IPS-18a (cell line): ENCODE measurements around the gene FAM120C.

Experiments used
- H3K27ac ChIP-seq: one replicate; pipeline ENCODE4 v1.5.1; 2013; ENCODE audit warnings: low read length
- H3K27me3 ChIP-seq: one replicate; pipeline ENCODE4 v1.6.1; 2013; ENCODE audit warnings: mild to moderate bottlenecking, low read length; ENCODE audit not compliant: control insufficient read depth, insufficient read depth
- H3K36me3 ChIP-seq: one replicate; pipeline ENCODE4 v1.6.1; 2013; ENCODE audit warnings: low read depth, low read length; ENCODE audit not compliant: control insufficient read depth
- H3K4me1 ChIP-seq: one replicate; pipeline ENCODE4 v1.6.1; 2013; ENCODE audit warnings: low read depth, low read length; ENCODE audit not compliant: control insufficient read depth
- H3K4me3 ChIP-seq: one replicate; pipeline ENCODE4 v1.5.1; 2013; ENCODE audit warnings: low read length
- H3K9ac ChIP-seq: one replicate; pipeline ENCODE4 v1.6.1; 2013; ENCODE audit warnings: mild to moderate bottlenecking, low read length, moderate library complexity
- H3K9me3 ChIP-seq: one replicate; pipeline ENCODE4 v1.6.1; 2013; ENCODE audit warnings: low read depth, low read length; ENCODE audit not compliant: control insufficient read depth

FAM120C gene

DNA sequence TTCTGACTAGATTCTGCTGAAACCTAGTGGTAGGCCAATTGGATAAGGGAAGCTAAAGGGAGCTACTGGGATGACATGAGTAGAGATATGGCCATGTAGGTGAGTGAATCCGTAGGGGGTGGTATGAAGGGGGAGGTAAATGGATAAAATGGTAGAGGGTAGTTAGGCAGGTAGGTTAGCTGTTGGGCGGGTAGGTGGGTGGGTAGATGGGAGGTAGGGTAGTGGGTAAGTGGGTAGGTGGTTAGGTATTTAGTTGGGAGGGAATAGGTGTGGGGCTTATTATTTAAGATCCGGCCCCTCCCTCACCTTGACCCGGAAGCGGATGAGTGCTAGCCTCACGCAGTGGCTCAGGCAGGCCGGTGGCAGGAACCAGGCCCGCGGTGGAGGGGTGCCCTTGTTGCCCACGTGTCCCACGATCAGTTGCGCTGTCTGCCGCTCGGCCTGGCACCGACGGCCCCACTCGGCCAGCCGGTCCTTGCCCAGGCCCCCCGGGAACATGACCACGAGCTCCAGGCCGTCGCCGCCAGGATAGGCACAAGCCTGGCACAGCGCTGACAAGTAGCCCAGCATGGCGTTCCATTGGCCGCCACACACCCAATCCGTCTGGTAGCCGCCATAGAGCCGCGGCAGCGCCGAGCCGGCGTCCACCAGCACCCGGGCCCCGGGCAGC, 725 bp downstream of the FAM120C start:
- Histone ChIP-seq H3K4me3 (peak overlapping the region; percentile 77), H3K27me3 (no peaks in the 10 kb centered on the region), H3K27ac (no peak overlapping the region), H3K9ac (peak overlapping the region; percentile 76), H3K36me3 (no peaks in the 10 kb centered on the region), H3K9me3 (peaks cover 6% of the 10 kb centered on the region), H3K4me1 (peaks cover 10% of the 10 kb centered on the region)

- Histone ChIP-seq H3K27ac (no peak overlapping the region), H3K4me1 (peaks cover 10% of the 10 kb centered on the region), H3K4me3 (peak overlapping the region; percentile 77), H3K9me3 (peaks cover 6% of the 10 kb centered on the region), H3K27me3 (no peaks in the 10 kb centered on the region), H3K9ac (no peak overlapping the region), H3K36me3 (peaks cover 3% of the 10 kb centered on the region)
Observed at GRCh38 chrX:54181202-54181953, 1.7 kb downstream of the FAM120C start.

- Histone ChIP-seq H3K36me3 (peaks cover 3% of the 10 kb centered on the region), H3K9ac (no peak overlapping the region), H3K9me3 (peaks cover 6% of the 10 kb centered on the region), H3K27me3 (no peaks in the 10 kb centered on the region), H3K27ac (no peak overlapping the region), H3K4me1 (peaks cover 10% of the 10 kb centered on the region), H3K4me3 (peak overlapping the region; percentile 16)
Observed at GRCh38 chrX:54180403-54180802, 2.7 kb downstream of the FAM120C start.

- no peak overlapping the region for H3K9ac ChIP-seq
- H3K27me3 ChIP-seq: no peaks in the 10 kb centered on the region
- peaks cover 6% of the 10 kb centered on the region for H3K36me3 ChIP-seq
- no peak overlapping the region for H3K27ac ChIP-seq
- no peak overlapping the region for H3K4me3 ChIP-seq
- peaks cover 6% of the 10 kb centered on the region for H3K9me3 ChIP-seq
- H3K4me1 ChIP-seq: peaks cover 10% of the 10 kb centered on the region
Observed at GRCh38 chrX:54178100-54178940, 4.7 kb downstream of the FAM120C start.

DNA sequence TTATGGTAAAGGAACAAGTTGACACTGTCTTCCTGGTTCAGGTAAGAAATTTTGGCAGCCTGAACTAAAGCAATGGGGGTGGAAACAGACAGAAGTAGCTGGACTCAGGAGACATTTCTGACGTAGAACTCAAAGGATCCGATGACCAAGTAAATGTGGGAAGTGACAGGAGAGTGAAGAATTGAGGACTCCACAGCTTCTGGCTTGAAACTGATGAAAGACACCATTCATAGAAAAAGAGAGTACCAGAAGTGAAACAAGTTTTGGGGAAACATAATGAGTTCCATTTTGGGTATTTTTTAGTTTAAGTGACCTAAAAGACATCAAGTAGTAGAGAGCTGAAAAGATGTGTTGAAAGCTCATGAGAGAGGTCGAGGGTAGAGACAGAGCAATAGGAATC, 5.7 kb downstream of the FAM120C start:
- peaks cover 10% of the 10 kb centered on the region for H3K4me1 ChIP-seq
- peaks cover 6% of the 10 kb centered on the region for H3K9me3 ChIP-seq
- no peak overlapping the region for H3K27ac ChIP-seq
- H3K4me3 ChIP-seq: no peak overlapping the region
- peaks cover 6% of the 10 kb centered on the region for H3K36me3 ChIP-seq
- H3K27me3 ChIP-seq: no peaks in the 10 kb centered on the region
- no peak overlapping the region for H3K9ac ChIP-seq

DNA sequence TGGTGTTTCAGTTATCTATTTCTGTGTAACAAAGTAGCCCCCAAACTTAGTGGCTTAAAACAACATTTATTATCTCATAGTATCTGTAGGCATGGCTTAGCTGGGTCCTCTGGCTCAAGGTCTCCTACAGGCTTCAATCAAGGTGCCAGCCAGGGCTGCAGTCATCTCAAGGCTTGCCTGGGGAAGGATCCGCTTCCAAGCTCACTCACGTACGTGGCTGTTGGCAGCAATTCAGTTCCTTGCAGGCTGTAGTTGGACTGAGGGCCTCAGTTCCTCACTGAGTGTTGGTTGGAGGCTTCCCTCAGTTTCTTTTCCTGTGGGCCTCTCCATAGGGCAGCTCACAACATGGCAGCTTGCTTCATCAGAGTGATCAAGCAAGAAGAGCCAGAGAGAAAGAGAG, 9.3 kb downstream of the FAM120C start:
- H3K9ac ChIP-seq: no peak overlapping the region
- H3K4me3 ChIP-seq: no peak overlapping the region
- H3K27ac ChIP-seq: no peak overlapping the region
- no peaks in the 10 kb centered on the region for H3K4me1 ChIP-seq
- H3K9me3 ChIP-seq: peaks cover 3% of the 10 kb centered on the region
- H3K27me3 ChIP-seq: no peaks in the 10 kb centered on the region
- H3K36me3 ChIP-seq: peaks cover 6% of the 10 kb centered on the region

GRCh38 chrX:54172455-54172854, 10.6 kb downstream of the FAM120C start:
- Histone ChIP-seq H3K9ac (no peak overlapping the region), H3K27ac (no peak overlapping the region), H3K9me3 (peaks cover 3% of the 10 kb centered on the region), H3K4me1 (no peaks in the 10 kb centered on the region), H3K4me3 (no peak overlapping the region), H3K27me3 (no peaks in the 10 kb centered on the region), H3K36me3 (peaks cover 6% of the 10 kb centered on the region)

DNA sequence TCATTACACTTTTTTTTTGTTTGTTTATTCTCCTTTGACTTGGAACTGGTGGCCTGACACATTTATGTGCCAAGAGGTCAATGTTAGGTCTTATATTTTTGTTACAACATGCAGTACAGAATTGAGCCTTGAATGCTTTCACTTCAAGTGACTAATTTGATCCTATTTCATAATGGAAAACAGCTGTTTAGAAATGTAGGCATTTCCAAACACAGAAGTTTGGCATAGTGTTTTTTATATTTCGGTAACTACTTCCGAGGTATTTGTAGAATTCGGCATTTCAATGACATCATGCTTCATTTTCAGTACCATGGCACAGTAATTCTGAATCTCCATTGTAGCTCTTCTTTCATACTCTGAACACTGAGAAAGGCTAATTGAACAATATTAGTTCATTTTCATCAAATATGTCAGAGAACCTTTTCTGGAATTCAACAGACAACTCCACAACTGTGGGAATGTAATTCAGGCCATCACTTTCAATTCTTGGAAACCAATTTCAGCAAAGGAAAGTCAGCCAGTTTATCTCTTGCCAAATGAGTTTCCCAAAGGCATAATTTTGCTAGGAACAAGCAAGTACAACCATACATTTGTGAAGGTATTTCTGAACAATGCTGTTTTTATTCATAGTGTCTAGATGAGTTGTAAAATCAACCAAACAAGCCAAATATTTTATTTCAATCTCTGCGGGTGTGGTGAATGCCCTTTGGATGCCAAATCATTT, 11.4 kb downstream of the FAM120C start:
- Histone ChIP-seq H3K27ac (no peak overlapping the region), H3K36me3 (peaks cover 3% of the 10 kb centered on the region), H3K9ac (no peak overlapping the region), H3K4me3 (no peak overlapping the region), H3K9me3 (peaks cover 3% of the 10 kb centered on the region), H3K27me3 (no peaks in the 10 kb centered on the region), H3K4me1 (no peaks in the 10 kb centered on the region)

- peaks cover 3% of the 10 kb centered on the region for H3K9me3 ChIP-seq
- no peak overlapping the region for H3K27ac ChIP-seq
- no peaks in the 10 kb centered on the region for H3K27me3 ChIP-seq
- H3K4me1 ChIP-seq: no peaks in the 10 kb centered on the region
- H3K4me3 ChIP-seq: no peak overlapping the region
- no peak overlapping the region for H3K9ac ChIP-seq
- peaks cover 3% of the 10 kb centered on the region for H3K36me3 ChIP-seq
Observed at GRCh38 chrX:54171091-54171490, 12.0 kb downstream of the FAM120C start.

- Histone ChIP-seq H3K27me3 (no peaks in the 10 kb centered on the region), H3K36me3 (no peaks in the 10 kb centered on the region), H3K9ac (no peak overlapping the region), H3K9me3 (peaks cover 3% of the 10 kb centered on the region), H3K4me1 (no peaks in the 10 kb centered on the region), H3K4me3 (no peak overlapping the region), H3K27ac (no peak overlapping the region)
Observed at GRCh38 chrX:54166915-54167314, 16.1 kb downstream of the FAM120C start.

GRCh38 chrX:54157561-54157960, 25.5 kb downstream of the FAM120C start:
- no peak overlapping the region for H3K4me3 ChIP-seq
- no peak overlapping the region for H3K9ac ChIP-seq
- H3K9me3 ChIP-seq: peaks cover 4% of the 10 kb centered on the region
- no peaks in the 10 kb centered on the region for H3K36me3 ChIP-seq
- H3K27ac ChIP-seq: no peak overlapping the region
- H3K27me3 ChIP-seq: no peaks in the 10 kb centered on the region
- no peaks in the 10 kb centered on the region for H3K4me1 ChIP-seq
